DND-41 (cell line): ENCODE measurements around the gene CSAD.
A peak's percentile ranks its signal among the peaks of the same experiment; 100 is the strongest.

Experiments
- ATAC-seq: fragments of 200-7000 bp; cut with Tn5 transposase; 3 replicates; pipeline ENCODE4 v1.9.1; 2021; ENCODE audit warnings: low read depth; ENCODE audit not compliant: insufficient read depth
- DNase-seq: peaks from one replicate; pipeline ENCODE4 v3.0.0-alpha.2; 2020
- H2AFZ ChIP-seq: 2 replicates; pipeline ENCODE4 v1.6.0; 2012; ENCODE audit warnings: low read depth, low read length
- H3K27ac ChIP-seq: 2 replicates; pipeline ENCODE4 v1.5.1; 2012; ENCODE audit warnings: low read length, inconsistent platforms
- H3K27me3 ChIP-seq: fragments of 200-600 bp; sonication (generic); 2 replicates; pipeline ENCODE4 v1.6.0; 2012; ENCODE audit warnings: low read length, mild to moderate bottlenecking, inconsistent platforms; ENCODE audit not compliant: insufficient read depth, poor library complexity
- H3K36me3 ChIP-seq: 2 replicates; pipeline ENCODE4 v1.5.1; 2012; ENCODE audit warnings: low read length, inconsistent platforms; ENCODE audit not compliant: insufficient read depth
- H3K4me1 ChIP-seq: 2 replicates; pipeline ENCODE4 v1.5.1; 2012; ENCODE audit warnings: mild to moderate bottlenecking, low read length; ENCODE audit not compliant: insufficient read depth
- H3K4me2 ChIP-seq: 2 replicates; pipeline ENCODE4 v1.6.0; 2012; ENCODE audit warnings: mild to moderate bottlenecking, moderate library complexity, low read length, inconsistent platforms; ENCODE audit not compliant: insufficient read depth
- H3K4me3 ChIP-seq, 2 experiments: fragments of 200-600 bp in 1 of 2; shearing (Covaris generic) in 1 of 2; 2 replicates each; pipeline ENCODE4 v1.5.1; 2012 to 2016; ENCODE audit warnings: inconsistent platforms in 2 of 2, low read length in 2 of 2, mild to moderate bottlenecking in 2 of 2, low read depth in 1 of 2, moderate library complexity in 1 of 2
- H3K79me2 ChIP-seq: 2 replicates; pipeline ENCODE4 v1.6.0; 2012; ENCODE audit warnings: low read length, inconsistent platforms; ENCODE audit not compliant: insufficient read depth
- H3K9ac ChIP-seq: 2 replicates; pipeline ENCODE4 v1.6.0; 2012; ENCODE audit warnings: low read depth, mild to moderate bottlenecking, inconsistent platforms, low read length, moderate library complexity
- H3K9me3 ChIP-seq: 2 replicates; pipeline ENCODE4 v1.5.1; 2012; ENCODE audit warnings: low read length, moderate library complexity, mild to moderate bottlenecking, inconsistent platforms; ENCODE audit not compliant: insufficient read depth, severe bottlenecking
- H4K20me1 ChIP-seq: 2 replicates; pipeline ENCODE4 v1.6.0; 2012; ENCODE audit warnings: low read length; ENCODE audit not compliant: insufficient read depth
- EZH2 ChIP-seq: IDR thresholded peaks from 3 replicates; pipeline ENCODE4 v1.6.1; 2012; ENCODE audit warnings: borderline replicate concordance, low read depth, mild to moderate bottlenecking, moderate library complexity, low read length, inconsistent platforms; ENCODE audit not compliant: severe bottlenecking
- TF ChIP-seq, protein P1 (sequence below): IDR thresholded peaks from 2 replicates; pipeline ENCODE4 v1.5.1; 2012; ENCODE audit warnings: borderline replicate concordance, low read length, moderate library complexity, mild to moderate bottlenecking; ENCODE audit not compliant: poor library complexity, severe bottlenecking; ENCODE audit errors: extremely low read depth

CSAD gene, protein sequence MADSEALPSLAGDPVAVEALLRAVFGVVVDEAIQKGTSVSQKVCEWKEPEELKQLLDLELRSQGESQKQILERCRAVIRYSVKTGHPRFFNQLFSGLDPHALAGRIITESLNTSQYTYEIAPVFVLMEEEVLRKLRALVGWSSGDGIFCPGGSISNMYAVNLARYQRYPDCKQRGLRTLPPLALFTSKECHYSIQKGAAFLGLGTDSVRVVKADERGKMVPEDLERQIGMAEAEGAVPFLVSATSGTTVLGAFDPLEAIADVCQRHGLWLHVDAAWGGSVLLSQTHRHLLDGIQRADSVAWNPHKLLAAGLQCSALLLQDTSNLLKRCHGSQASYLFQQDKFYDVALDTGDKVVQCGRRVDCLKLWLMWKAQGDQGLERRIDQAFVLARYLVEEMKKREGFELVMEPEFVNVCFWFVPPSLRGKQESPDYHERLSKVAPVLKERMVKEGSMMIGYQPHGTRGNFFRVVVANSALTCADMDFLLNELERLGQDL

DNA sequence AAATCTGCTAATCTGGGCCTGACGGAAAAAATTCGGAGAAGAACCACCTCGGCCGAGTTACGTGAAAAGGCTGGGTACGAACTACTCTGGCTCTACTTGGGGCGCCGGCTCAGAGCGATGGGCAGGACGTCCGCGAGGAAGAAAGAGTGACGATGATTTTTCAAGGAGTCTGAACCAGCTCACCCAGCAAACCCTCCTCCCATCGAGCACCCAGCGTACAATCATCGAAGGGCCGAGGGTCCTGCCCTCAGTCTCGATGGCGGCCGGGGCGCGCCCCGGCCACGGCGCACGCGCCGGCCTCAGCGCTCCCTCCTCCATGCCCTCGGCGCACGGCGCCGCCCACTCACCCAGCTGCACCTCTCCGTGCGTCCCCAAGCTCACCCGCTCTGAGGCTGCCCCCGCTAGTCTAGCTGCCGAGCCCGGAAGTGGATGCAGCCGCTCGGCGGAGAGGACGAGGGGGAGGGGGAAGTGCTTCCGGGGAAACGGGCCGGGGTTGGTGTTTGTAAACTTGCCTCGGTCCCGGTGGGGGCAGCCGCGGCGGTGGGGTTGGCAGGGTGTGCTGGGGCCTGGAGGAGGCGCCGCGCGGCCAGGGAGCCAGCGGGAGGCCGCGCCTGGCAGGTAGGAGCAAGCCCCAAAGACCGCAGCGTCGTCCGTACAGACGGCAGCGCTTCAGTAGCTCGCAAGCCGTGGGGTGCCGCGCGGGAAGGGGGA, at the start of gene CSAD, which contains the start of gene ZNF740:
Gene CSAD, minus strand, starts transcription at position 706 of the 711 bp plus-strand sequence. CDS start 7,455 bp downstream, outside the sequence.
Gene ZNF740, plus strand, starts transcription at position 503 of the 711 bp plus-strand sequence. CDS start 1,262 bp downstream, outside the sequence.
- peaks cover 46% of the 10 kb centered on the region for H3K79me2 ChIP-seq
- H3K9me3 ChIP-seq: no peaks in the 10 kb centered on the region
- peak within 1 kb of the TSS; percentile 82 for H3K9ac ChIP-seq
- ATAC-seq: peak; percentile 95
- peak within 1 kb of the TSS; percentile 70 to 92 for H3K4me3 ChIP-seq
- peaks cover 43% of the 10 kb centered on the region for H3K4me1 ChIP-seq
- peak within 1 kb of the TSS; percentile 100 for H3K4me2 ChIP-seq
- peak within 1 kb of the TSS; percentile 98 for H2AFZ ChIP-seq
- peak within 1 kb of the TSS; percentile 95 for H3K27ac ChIP-seq
- H3K27me3 ChIP-seq: no peaks in the 10 kb centered on the region
- H4K20me1 ChIP-seq: peaks cover 24% of the 10 kb centered on the region
- TF ChIP-seq EZH2: no peak
- TF ChIP-seq, protein P1, sequence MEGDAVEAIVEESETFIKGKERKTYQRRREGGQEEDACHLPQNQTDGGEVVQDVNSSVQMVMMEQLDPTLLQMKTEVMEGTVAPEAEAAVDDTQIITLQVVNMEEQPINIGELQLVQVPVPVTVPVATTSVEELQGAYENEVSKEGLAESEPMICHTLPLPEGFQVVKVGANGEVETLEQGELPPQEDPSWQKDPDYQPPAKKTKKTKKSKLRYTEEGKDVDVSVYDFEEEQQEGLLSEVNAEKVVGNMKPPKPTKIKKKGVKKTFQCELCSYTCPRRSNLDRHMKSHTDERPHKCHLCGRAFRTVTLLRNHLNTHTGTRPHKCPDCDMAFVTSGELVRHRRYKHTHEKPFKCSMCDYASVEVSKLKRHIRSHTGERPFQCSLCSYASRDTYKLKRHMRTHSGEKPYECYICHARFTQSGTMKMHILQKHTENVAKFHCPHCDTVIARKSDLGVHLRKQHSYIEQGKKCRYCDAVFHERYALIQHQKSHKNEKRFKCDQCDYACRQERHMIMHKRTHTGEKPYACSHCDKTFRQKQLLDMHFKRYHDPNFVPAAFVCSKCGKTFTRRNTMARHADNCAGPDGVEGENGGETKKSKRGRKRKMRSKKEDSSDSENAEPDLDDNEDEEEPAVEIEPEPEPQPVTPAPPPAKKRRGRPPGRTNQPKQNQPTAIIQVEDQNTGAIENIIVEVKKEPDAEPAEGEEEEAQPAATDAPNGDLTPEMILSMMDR: peak; percentile 22
- DNase-seq: peak; percentile 99
- H3K36me3 ChIP-seq: peaks cover 39% of the 10 kb centered on the region

DNA sequence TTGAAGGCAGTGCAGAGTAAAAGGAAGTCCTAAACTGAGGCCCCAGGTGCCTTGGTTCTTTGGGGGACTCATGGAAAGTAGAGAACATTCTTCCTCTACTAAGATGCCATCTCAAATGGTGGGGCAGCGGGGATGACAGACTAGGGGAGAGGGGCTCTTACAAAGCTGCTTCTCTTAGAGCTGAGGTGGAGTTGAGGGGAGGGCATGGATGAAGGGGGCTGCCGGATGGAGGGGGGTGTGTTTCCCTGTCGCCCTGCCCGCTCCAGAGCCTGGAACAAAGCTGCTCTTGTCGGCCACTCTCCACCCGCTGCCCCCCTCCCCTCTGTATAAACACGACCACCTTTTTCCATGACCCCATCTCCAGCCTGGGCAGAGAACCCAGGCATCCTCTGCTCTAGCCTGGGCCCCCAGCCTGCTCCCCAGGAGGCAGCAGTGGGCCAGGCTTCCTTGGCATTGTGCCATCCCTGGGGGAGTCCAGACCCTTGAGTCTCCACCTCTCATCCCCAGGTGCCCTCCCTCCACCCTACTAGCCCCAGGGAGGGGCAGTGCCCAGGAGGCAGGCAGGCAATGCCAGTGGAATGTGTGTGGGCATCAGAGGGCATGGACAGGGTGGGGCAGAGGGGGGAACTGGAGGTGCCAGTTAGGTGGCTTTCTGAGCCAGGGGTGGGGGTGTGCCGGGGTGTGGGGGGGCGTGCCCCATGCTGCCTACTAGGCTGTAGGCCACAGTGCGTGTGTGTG, 49.6 kb upstream of the CSAD start:
- Histone ChIP-seq H2AFZ (no peak overlapping the region), H3K9ac (no peak overlapping the region), H3K9me3 (no peaks in the 10 kb centered on the region), H3K36me3 (no peaks in the 10 kb centered on the region), H3K79me2 (no peaks in the 10 kb centered on the region), H3K27me3 (no peaks in the 10 kb centered on the region), H3K4me2 (no peak overlapping the region), H3K4me3 (no peak overlapping the region), H3K4me1 (peaks cover 26% of the 10 kb centered on the region), H4K20me1 (no peaks in the 10 kb centered on the region), H3K27ac (no peak overlapping the region)
- TF ChIP-seq, protein P1: no peak
- no peak for TF ChIP-seq EZH2
- no peak for DNase-seq
- no peak for ATAC-seq

DNA sequence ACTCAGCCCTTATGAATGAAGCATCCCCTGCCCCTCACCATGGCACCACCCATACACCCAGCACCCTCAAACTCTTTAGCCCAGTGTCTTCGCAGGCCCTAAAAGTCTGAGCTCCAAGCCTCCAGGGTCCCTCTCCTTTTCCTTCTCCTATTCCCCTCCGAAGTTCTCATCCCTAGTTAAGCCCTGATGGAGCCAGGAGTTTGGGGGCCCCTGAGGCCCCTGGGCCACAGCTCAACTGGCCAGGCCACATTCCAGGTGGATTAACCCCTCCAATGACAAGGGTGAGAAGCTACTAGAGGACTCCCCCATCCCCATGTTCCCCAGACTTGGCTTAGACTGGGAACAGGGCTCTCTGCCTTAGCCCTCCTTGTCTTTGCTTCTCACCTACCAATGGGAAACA, 48.7 kb upstream of the CSAD start:
- no peak overlapping the region for H3K27ac ChIP-seq
- DNase-seq (no peak), ATAC-seq (no peak)
- H3K79me2 ChIP-seq: no peaks in the 10 kb centered on the region
- H3K27me3 ChIP-seq: no peaks in the 10 kb centered on the region
- H4K20me1 ChIP-seq: no peaks in the 10 kb centered on the region
- H3K4me1 ChIP-seq: peaks cover 31% of the 10 kb centered on the region
- H3K4me2 ChIP-seq: no peak overlapping the region
- H3K9ac ChIP-seq: no peak overlapping the region
- TF ChIP-seq, protein P1: no peak
- no peak for TF ChIP-seq EZH2
- H3K36me3 ChIP-seq: no peaks in the 10 kb centered on the region
- no peak overlapping the region for H2AFZ ChIP-seq
- no peak overlapping the region for H3K4me3 ChIP-seq
- no peaks in the 10 kb centered on the region for H3K9me3 ChIP-seq
